HEK293 (cell line): ENCODE results near the gene MGAT2.

ENCODE experiments used
- BCL11B ChIP-seq: fragments of 450-650 bp; formaldehyde crosslinking; IDR thresholded peaks from 2 replicates; pipeline ENCODE4 v1.5.1; 2016; ENCODE audit warnings: low read depth, missing biosample characterization, missing genetic modification characterization
- GFI1B ChIP-seq: fragments of 450-650 bp; formaldehyde crosslinking; IDR thresholded peaks from 2 replicates; pipeline ENCODE4 v1.5.1; 2016; ENCODE audit warnings: missing biosample characterization, missing genetic modification characterization
- GLI2 ChIP-seq: fragments of 450-650 bp; formaldehyde crosslinking; IDR thresholded peaks from 2 replicates; pipeline ENCODE4; 2017; ENCODE audit warnings: missing biosample characterization, missing genetic modification characterization, low read depth, borderline replicate concordance
- KLF16 ChIP-seq: fragments of 450-650 bp; formaldehyde crosslinking; IDR thresholded peaks from 2 replicates; pipeline ENCODE4 v1.5.1; 2017; ENCODE audit warnings: missing biosample characterization, missing genetic modification characterization
- KLF9 ChIP-seq: fragments of 450-650 bp; formaldehyde crosslinking; IDR thresholded peaks from 2 replicates; pipeline ENCODE4 v1.5.1; 2016; ENCODE audit warnings: missing biosample characterization, missing genetic modification characterization, low read depth
- TCF7L2 ChIP-seq: IDR thresholded peaks from 2 replicates; pipeline ENCODE4 v1.6.1; 2011; ENCODE audit warnings: low read depth, mild to moderate bottlenecking, inconsistent platforms, low read length, moderate library complexity, borderline replicate concordance
- TRIM28 ChIP-seq: IDR thresholded peaks from 2 replicates; pipeline ENCODE4 v1.6.1; 2011; ENCODE audit warnings: low read length, control low read depth, borderline replicate concordance
- ZFP37 ChIP-seq: fragments of 450-650 bp; formaldehyde crosslinking; IDR thresholded peaks from 2 replicates; pipeline ENCODE4 v1.5.1; 2016; ENCODE audit warnings: missing biosample characterization, missing genetic modification characterization
- ZNF140 ChIP-seq: fragments of 450-650 bp; formaldehyde crosslinking; IDR thresholded peaks from 2 replicates; pipeline ENCODE4 v1.5.1; 2016; ENCODE audit warnings: missing biosample characterization, missing genetic modification characterization
- ZNF155 ChIP-seq: fragments of 450-650 bp; formaldehyde crosslinking; IDR thresholded peaks from 2 replicates; pipeline ENCODE4 v1.5.1; 2016; ENCODE audit warnings: missing biosample characterization, missing genetic modification characterization
- ZNF2 ChIP-seq: fragments of 450-650 bp; formaldehyde crosslinking; IDR thresholded peaks from 2 replicates; pipeline ENCODE4 v1.5.1; 2016; ENCODE audit warnings: missing biosample characterization, missing genetic modification characterization
- ZNF221 ChIP-seq: fragments of 450-650 bp; formaldehyde crosslinking; IDR thresholded peaks from 2 replicates; pipeline ENCODE4 v1.5.1; 2017; ENCODE audit warnings: missing biosample characterization, missing genetic modification characterization, borderline replicate concordance
- ZNF248 ChIP-seq: fragments of 450-650 bp; formaldehyde crosslinking; IDR thresholded peaks from 2 replicates; pipeline ENCODE4 v1.5.1; 2017; ENCODE audit warnings: missing biosample characterization, missing genetic modification characterization
- ZNF311 ChIP-seq: fragments of 450-650 bp; formaldehyde crosslinking; IDR thresholded peaks from 2 replicates; pipeline ENCODE4 v1.5.1; 2017; ENCODE audit warnings: missing biosample characterization, missing genetic modification characterization, borderline replicate concordance
- ZNF324 ChIP-seq: fragments of 450-650 bp; formaldehyde crosslinking; IDR thresholded peaks from 2 replicates; pipeline ENCODE4 v1.5.1; 2016; ENCODE audit warnings: missing biosample characterization, missing genetic modification characterization
- ZNF404 ChIP-seq: fragments of 450-650 bp; formaldehyde crosslinking; IDR thresholded peaks from 2 replicates; pipeline ENCODE4 v1.5.1; 2017; ENCODE audit warnings: missing biosample characterization, missing genetic modification characterization
- ZNF433 ChIP-seq: fragments of 450-650 bp; formaldehyde crosslinking; IDR thresholded peaks from 2 replicates; pipeline ENCODE4 v1.5.1; 2016; ENCODE audit warnings: missing biosample characterization, missing genetic modification characterization, low read depth
- ZNF48 ChIP-seq: fragments of 450-650 bp; formaldehyde crosslinking; IDR thresholded peaks from 2 replicates; pipeline ENCODE4 v1.5.1; 2016; ENCODE audit warnings: missing biosample characterization, missing genetic modification characterization
- ZNF510 ChIP-seq: fragments of 450-650 bp; formaldehyde crosslinking; IDR thresholded peaks from 2 replicates; pipeline ENCODE4 v1.5.1; 2018; ENCODE audit warnings: mild to moderate bottlenecking, missing genetic modification characterization, missing biosample characterization; ENCODE audit not compliant: insufficient replicate concordance
- ZNF521 ChIP-seq: fragments of 450-650 bp; formaldehyde crosslinking; IDR thresholded peaks from 2 replicates; pipeline ENCODE4 v1.5.1; 2017; ENCODE audit warnings: missing biosample characterization, mild to moderate bottlenecking, missing genetic modification characterization
- ZNF548 ChIP-seq: fragments of 450-650 bp; formaldehyde crosslinking; IDR thresholded peaks from 2 replicates; pipeline ENCODE4 v1.5.1; 2016; ENCODE audit warnings: missing biosample characterization, missing genetic modification characterization
- ZNF596 ChIP-seq: fragments of 450-650 bp; IDR thresholded peaks from 2 replicates; pipeline ENCODE4 v1.5.0; 2018; ENCODE audit warnings: missing biosample characterization, mild to moderate bottlenecking, missing genetic modification characterization, moderate library complexity
- ZNF626 ChIP-seq: fragments of 450-650 bp; sonication (Bioruptor Pico); formaldehyde crosslinking; IDR thresholded peaks from 2 replicates; pipeline ENCODE4 v1.5.1; 2018; ENCODE audit warnings: missing biosample characterization, missing genetic modification characterization, inconsistent platforms
- ZNF658 ChIP-seq: fragments of 450-650 bp; formaldehyde crosslinking; IDR thresholded peaks from 2 replicates; pipeline ENCODE4; 2016; ENCODE audit warnings: missing biosample characterization, missing genetic modification characterization
- ZNF785 ChIP-seq: fragments of 450-650 bp; formaldehyde crosslinking; IDR thresholded peaks from 2 replicates; pipeline ENCODE4 v1.5.1; 2016; ENCODE audit warnings: missing biosample characterization, missing genetic modification characterization
- TF ChIP-seq, protein P1 (sequence below): fragments of 450-650 bp; formaldehyde crosslinking; IDR thresholded peaks from 2 replicates; pipeline ENCODE4; 2016; ENCODE audit warnings: missing biosample characterization, missing genetic modification characterization
- TF ChIP-seq, protein P2 (sequence below): fragments of 450-650 bp; formaldehyde crosslinking; IDR thresholded peaks from 2 replicates; pipeline ENCODE4 v1.5.1; 2016; ENCODE audit warnings: missing biosample characterization, missing genetic modification characterization
- TF ChIP-seq, protein P3 (sequence below): fragments of 450-650 bp; formaldehyde crosslinking; IDR thresholded peaks from 2 replicates; pipeline ENCODE4 v1.5.1; 2016; ENCODE audit warnings: missing biosample characterization, missing genetic modification characterization
- TF ChIP-seq, protein P4 (sequence below): fragments of 450-650 bp; formaldehyde crosslinking; IDR thresholded peaks from 2 replicates; pipeline ENCODE4 v1.5.1; 2016; ENCODE audit warnings: missing biosample characterization, missing genetic modification characterization
- TF ChIP-seq, protein P5 (sequence below): fragments of 450-650 bp; formaldehyde crosslinking; IDR thresholded peaks from 2 replicates; pipeline ENCODE4 v1.5.1; 2016; ENCODE audit warnings: missing biosample characterization, missing genetic modification characterization, low read depth

Gene MGAT2

DNA sequence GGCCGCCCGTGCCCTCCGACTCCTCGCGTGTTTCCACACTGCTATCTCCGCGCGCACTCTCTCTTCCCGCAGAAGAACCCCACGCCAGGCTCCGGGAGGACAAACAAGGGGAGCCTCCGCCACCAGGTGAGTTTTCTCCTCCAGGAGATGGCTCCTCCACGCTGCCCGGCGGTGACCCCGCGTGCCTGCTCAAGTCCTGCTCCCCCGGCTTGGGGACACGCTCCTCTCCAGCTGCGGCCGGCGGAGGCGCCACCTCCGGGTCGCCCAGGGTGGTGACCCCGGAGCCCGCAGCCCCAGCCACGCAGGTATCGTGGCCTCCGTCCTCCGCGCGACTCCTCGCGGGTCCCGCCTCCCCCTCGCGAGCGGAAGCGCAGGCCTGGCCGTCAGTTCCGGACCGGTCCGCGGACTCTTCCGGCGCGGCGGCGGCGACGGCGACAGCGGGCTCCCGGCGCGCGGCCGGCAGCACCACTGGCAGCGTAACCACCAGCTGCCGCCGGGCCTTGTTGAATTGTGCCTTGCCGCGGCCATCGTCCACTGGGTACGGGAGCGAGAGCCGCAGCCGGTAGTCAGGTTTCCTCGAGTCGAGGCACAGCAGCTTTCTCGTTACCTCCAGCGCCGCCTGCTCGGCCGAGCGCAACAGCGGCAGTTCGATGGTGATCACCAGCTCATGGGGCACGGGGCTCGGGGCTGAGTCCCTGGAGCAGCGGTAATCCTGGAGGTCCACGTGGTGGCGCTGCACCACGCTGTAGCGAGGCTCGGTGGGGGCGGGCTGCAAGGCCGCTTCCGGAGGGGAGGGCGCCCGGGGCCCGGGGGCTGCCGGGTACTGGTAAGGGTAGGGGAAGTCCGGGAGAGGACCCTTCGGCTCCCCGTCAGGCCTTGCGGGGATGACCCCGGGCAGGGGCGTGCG, 13.3 kb downstream of the MGAT2 start (continued):
- no peak for TF ChIP-seq ZNF48 (tag by site-specific recombination)
- peak; percentile 4; the same call in 1 of the 2 replicates for TF ChIP-seq ZNF596 (tag by site-specific recombination)
- no peak for TF ChIP-seq TCF7L2
- TF ChIP-seq ZNF658 (tag by site-specific recombination): no peak
- no peak for TF ChIP-seq ZNF626
- no peak for TF ChIP-seq GLI2
- TF ChIP-seq ZNF324 (tag by site-specific recombination): peak; percentile 69; the same call in 1 of the 2 replicates
- TF ChIP-seq GFI1B (tag by site-specific recombination): no peak
- peak; percentile 38; the same call in 1 of the 2 replicates for TF ChIP-seq ZFP37 (tag by site-specific recombination)
- no peak for TF ChIP-seq ZNF548 (tag by site-specific recombination)
- TF ChIP-seq, protein P1, sequence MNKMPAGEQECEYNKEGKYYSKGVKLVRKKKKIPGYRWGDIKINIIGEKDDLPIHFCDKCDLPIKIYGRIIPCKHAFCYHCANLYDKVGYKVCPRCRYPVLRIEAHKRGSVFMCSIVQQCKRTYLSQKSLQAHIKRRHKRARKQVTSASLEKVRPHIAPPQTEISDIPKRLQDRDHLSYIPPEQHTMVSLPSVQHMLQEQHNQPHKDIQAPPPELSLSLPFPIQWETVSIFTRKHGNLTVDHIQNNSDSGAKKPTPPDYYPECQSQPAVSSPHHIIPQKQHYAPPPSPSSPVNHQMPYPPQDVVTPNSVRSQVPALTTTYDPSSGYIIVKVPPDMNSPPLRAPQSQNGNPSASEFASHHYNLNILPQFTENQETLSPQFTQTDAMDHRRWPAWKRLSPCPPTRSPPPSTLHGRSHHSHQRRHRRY: no peak
- no peak for TF ChIP-seq ZNF785
- no peak for TF ChIP-seq ZNF521
- TF ChIP-seq ZNF2 (tag by site-specific recombination): peak; percentile 94
- no peak for TF ChIP-seq ZNF248
- TF ChIP-seq, protein P2, sequence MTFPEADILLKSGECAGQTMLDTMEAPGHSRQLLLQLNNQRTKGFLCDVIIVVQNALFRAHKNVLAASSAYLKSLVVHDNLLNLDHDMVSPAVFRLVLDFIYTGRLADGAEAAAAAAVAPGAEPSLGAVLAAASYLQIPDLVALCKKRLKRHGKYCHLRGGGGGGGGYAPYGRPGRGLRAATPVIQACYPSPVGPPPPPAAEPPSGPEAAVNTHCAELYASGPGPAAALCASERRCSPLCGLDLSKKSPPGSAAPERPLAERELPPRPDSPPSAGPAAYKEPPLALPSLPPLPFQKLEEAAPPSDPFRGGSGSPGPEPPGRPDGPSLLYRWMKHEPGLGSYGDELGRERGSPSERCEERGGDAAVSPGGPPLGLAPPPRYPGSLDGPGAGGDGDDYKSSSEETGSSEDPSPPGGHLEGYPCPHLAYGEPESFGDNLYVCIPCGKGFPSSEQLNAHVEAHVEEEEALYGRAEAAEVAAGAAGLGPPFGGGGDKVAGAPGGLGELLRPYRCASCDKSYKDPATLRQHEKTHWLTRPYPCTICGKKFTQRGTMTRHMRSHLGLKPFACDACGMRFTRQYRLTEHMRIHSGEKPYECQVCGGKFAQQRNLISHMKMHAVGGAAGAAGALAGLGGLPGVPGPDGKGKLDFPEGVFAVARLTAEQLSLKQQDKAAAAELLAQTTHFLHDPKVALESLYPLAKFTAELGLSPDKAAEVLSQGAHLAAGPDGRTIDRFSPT: peak; percentile 95
- TF ChIP-seq KLF16: no peak; the same call in 1 of the 2 replicates
- TF ChIP-seq, protein P3, sequence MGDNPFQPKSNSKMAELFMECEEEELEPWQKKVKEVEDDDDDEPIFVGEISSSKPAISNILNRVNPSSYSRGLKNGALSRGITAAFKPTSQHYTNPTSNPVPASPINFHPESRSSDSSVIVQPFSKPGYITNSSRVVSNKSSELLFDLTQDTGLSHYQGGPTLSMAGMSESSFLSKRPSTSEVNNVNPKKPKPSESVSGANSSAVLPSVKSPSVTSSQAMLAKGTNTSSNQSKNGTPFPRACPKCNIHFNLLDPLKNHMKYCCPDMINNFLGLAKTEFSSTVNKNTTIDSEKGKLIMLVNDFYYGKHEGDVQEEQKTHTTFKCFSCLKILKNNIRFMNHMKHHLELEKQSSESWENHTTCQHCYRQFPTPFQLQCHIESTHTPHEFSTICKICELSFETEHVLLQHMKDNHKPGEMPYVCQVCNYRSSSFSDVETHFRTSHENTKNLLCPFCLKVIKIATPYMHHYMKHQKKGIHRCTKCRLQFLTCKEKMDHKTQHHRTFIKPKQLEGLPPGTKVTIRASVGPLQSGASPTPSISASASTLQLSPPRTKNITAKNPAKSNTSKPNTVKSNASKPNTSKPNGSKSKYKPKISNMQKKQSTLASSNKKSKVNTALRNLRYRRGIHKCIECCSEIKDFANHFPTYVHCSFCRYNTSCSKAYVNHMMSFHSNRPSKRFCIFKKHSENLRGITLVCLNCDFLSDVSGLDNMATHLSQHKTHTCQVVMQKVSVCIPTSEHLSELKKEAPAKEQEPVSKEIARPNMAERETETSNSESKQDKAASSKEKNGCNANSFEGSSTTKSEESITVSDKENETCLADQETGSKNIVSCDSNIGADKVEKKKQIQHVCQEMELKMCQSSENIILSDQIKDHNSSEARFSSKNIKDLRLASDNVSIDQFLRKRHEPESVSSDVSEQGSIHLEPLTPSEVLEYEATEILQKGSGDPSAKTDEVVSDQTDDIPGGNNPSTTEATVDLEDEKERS (tag by site-specific recombination): no peak
- no peak for TF ChIP-seq ZNF155 (tag by site-specific recombination)
- TF ChIP-seq ZNF510: no peak
- TF ChIP-seq, protein P4, sequence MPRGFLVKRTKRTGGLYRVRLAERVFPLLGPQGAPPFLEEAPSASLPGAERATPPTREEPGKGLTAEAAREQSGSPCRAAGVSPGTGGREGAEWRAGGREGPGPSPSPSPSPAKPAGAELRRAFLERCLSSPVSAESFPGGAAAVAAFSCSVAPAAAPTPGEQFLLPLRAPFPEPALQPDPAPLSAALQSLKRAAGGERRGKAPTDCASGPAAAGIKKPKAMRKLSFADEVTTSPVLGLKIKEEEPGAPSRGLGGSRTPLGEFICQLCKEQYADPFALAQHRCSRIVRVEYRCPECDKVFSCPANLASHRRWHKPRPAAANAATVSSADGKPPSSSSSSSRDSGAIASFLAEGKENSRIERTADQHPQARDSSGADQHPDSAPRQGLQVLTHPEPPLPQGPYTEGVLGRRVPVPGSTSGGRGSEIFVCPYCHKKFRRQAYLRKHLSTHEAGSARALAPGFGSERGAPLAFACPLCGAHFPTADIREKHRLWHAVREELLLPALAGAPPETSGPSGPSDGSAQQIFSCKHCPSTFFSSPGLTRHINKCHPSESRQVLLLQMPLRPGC: no peak
- no peak for TF ChIP-seq ZNF221 (tag by site-specific recombination)
- no peak for TF ChIP-seq ZNF404 (tag by site-specific recombination)
- no peak for TF ChIP-seq TRIM28
- no peak for TF ChIP-seq KLF9 (tag by site-specific recombination)
- no peak for TF ChIP-seq ZNF140 (tag by site-specific recombination)
- TF ChIP-seq ZNF433 (tag by site-specific recombination): no peak
- TF ChIP-seq, protein P5, sequence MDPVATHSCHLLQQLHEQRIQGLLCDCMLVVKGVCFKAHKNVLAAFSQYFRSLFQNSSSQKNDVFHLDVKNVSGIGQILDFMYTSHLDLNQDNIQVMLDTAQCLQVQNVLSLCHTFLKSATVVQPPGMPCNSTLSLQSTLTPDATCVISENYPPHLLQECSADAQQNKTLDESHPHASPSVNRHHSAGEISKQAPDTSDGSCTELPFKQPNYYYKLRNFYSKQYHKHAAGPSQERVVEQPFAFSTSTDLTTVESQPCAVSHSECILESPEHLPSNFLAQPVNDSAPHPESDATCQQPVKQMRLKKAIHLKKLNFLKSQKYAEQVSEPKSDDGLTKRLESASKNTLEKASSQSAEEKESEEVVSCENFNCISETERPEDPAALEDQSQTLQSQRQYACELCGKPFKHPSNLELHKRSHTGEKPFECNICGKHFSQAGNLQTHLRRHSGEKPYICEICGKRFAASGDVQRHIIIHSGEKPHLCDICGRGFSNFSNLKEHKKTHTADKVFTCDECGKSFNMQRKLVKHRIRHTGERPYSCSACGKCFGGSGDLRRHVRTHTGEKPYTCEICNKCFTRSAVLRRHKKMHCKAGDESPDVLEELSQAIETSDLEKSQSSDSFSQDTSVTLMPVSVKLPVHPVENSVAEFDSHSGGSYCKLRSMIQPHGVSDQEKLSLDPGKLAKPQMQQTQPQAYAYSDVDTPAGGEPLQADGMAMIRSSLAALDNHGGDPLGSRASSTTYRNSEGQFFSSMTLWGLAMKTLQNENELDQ (tag by site-specific recombination): no peak
- TF ChIP-seq BCL11B (tag by site-specific recombination): 0 out of 2 replicates have a peak, but pooled peaks have one; percentile 37
- TF ChIP-seq ZNF311: no peak
